IMR-90 (cell line): ENCODE measurements around the gene DMD. TPM values are rescaled to one million over a fixed set of nuclear protein-coding genes. Genes with fewer than 3 reads are reported as not detected.

ENCODE experiments used
- ATAC-seq: fragments of 200-7000 bp; cut with Tn5 transposase; 2 replicates; pipeline ENCODE4 v1.9.1; 2020; ENCODE audit warnings: low read depth, mild to moderate bottlenecking, moderate library complexity
- BruUV-seq: library from RNA; stranded (reverse); fragments of 400-500 nt; replicated peaks from 2 replicates; lab custom pipeline; 2021; lab: Mats Ljungman, UMichigan
- CTCF ChIA-PET: fragments of 300-600 bp; formaldehyde crosslinking; extraction: SDS; loops from one replicate; lab custom pipeline; 2021; ENCODE audit warnings: antibody characterized with exemption; lab: Yijun Ruan, JAX
- POLR2A ChIA-PET: fragments of 300-600 bp; sonication (Branson Sonifier 250); formaldehyde crosslinking; loops from one replicate; lab custom pipeline; 2022; ENCODE audit warnings: antibody characterized with exemption; ENCODE audit not compliant: unreplicated experiment; lab: Charles Lee
- DNase-seq: peaks from one replicate; pipeline ENCODE4 v3.0.0; 2013
- H2AFZ ChIP-seq: replicated peaks from 2 replicates; pipeline ENCODE3; 2013; ENCODE audit warnings: low read length, mild to moderate bottlenecking; ENCODE audit not compliant: poor library complexity
- H2AK5ac ChIP-seq: 2 replicates; pipeline ENCODE4 v1.6.1; 2013; ENCODE audit warnings: low read depth, low read length, inconsistent platforms
- H2AK9ac ChIP-seq: replicated peaks from 2 replicates; pipeline ENCODE3; 2013; ENCODE audit warnings: mild to moderate bottlenecking, low read depth, low read length, moderate library complexity; ENCODE audit not compliant: poor library complexity
- H2BK120ac ChIP-seq: 2 replicates; pipeline ENCODE4 v1.6.1; 2013; ENCODE audit warnings: low read depth, low read length, inconsistent platforms
- H2BK15ac ChIP-seq: 3 replicates; pipeline ENCODE4 v1.6.1; 2013; ENCODE audit warnings: low read depth, low read length, inconsistent platforms
- H2BK20ac ChIP-seq: 2 replicates; pipeline ENCODE4 v1.6.1; 2013; ENCODE audit warnings: low read depth, mild to moderate bottlenecking, inconsistent platforms, low read length, moderate library complexity
- H2BK5ac ChIP-seq: 2 replicates; pipeline ENCODE4 v1.6.1; 2013; ENCODE audit warnings: mild to moderate bottlenecking, low read depth, low read length, inconsistent platforms; ENCODE audit not compliant: poor library complexity, severe bottlenecking
- H3K14ac ChIP-seq: replicated peaks from 2 replicates; pipeline ENCODE4 v1.6.1; 2013; ENCODE audit warnings: low read depth, low read length, inconsistent platforms
- H3K18ac ChIP-seq: 2 replicates; pipeline ENCODE4 v1.6.1; 2013; ENCODE audit warnings: low read depth, low read length, control low read depth
- H3K23ac ChIP-seq: 2 replicates; pipeline ENCODE4 v1.6.1; 2013; ENCODE audit warnings: low read depth, low read length, inconsistent platforms
- H3K27ac ChIP-seq: 2 replicates; pipeline ENCODE4 v1.5.1; 2013; ENCODE audit warnings: mild to moderate bottlenecking, control low read depth, low read length; ENCODE audit not compliant: insufficient read depth
- H3K27me3 ChIP-seq: 2 replicates; pipeline ENCODE4 v1.6.1; 2013; ENCODE audit warnings: low read length; ENCODE audit not compliant: control insufficient read depth, insufficient read depth
- H3K36me3 ChIP-seq: 2 replicates; pipeline ENCODE4 v1.6.1; 2013; ENCODE audit warnings: low read length, mixed read lengths; ENCODE audit not compliant: control insufficient read depth, insufficient read depth
- H3K4ac ChIP-seq: 2 replicates; pipeline ENCODE4 v1.6.1; 2013; ENCODE audit warnings: low read depth, low read length, inconsistent platforms
- H3K4me1 ChIP-seq: 2 replicates; pipeline ENCODE4 v1.6.1; 2013; ENCODE audit warnings: low read length, mixed read lengths; ENCODE audit not compliant: control insufficient read depth, insufficient read depth
- H3K4me2 ChIP-seq: 2 replicates; pipeline ENCODE4 v1.6.1; 2013; ENCODE audit warnings: low read depth, mild to moderate bottlenecking, control low read depth, low read length, moderate library complexity
- H3K4me3 ChIP-seq: 2 replicates; pipeline ENCODE4 v1.5.1; 2013; ENCODE audit warnings: low read depth, mild to moderate bottlenecking, control low read depth, low read length, moderate library complexity; ENCODE audit not compliant: insufficient read depth
- H3K56ac ChIP-seq: 2 replicates; pipeline ENCODE4 v1.6.1; 2013; ENCODE audit warnings: low read length, inconsistent platforms; ENCODE audit not compliant: insufficient read depth; ENCODE audit errors: extremely low read depth
- H3K79me1 ChIP-seq, 2 experiments: 2 replicates each; pipeline ENCODE4 v1.6.1; 2013; ENCODE audit warnings: low read length in 2 of 2, inconsistent platforms in 1 of 2, low read depth in 1 of 2
- H3K9ac ChIP-seq: 2 replicates; pipeline ENCODE4 v1.6.1; 2013; ENCODE audit warnings: low read depth, low read length, control low read depth
- H3K9me1 ChIP-seq: 2 replicates; pipeline ENCODE4 v1.6.1; 2013; ENCODE audit warnings: low read length, inconsistent platforms; ENCODE audit not compliant: insufficient read depth
- H3K9me3 ChIP-seq: 2 replicates; pipeline ENCODE4 v1.6.1; 2013; ENCODE audit warnings: low read length; ENCODE audit not compliant: control insufficient read depth, insufficient read depth
- H4K20me1 ChIP-seq: 2 replicates; pipeline ENCODE4 v1.6.1; 2013; ENCODE audit warnings: low read length, inconsistent platforms; ENCODE audit not compliant: insufficient read depth
- H4K5ac ChIP-seq: 2 replicates; pipeline ENCODE4 v1.6.1; 2013; ENCODE audit warnings: mild to moderate bottlenecking, low read depth, low read length, control low read depth
- H4K8ac ChIP-seq, 2 experiments: 2 replicates each; pipeline ENCODE4 v1.6.1; 2013; ENCODE audit warnings: low read depth in 2 of 2, low read length in 2 of 2, control low read depth in 1 of 2, inconsistent platforms in 1 of 2
- H4K91ac ChIP-seq: 2 replicates; pipeline ENCODE4 v1.6.1; 2013; ENCODE audit warnings: low read depth, low read length, inconsistent platforms; ENCODE audit not compliant: insufficient read depth
- CEBPB ChIP-seq: IDR thresholded peaks from 2 replicates; pipeline ENCODE4 v1.6.1; 2012; ENCODE audit warnings: low read depth, low read length, improper control_type of control experiment
- CHD1 ChIP-seq: IDR thresholded peaks from 2 replicates; pipeline ENCODE4 v1.6.1; 2012; ENCODE audit warnings: low read depth, low read length, improper control_type of control experiment
- CTCF ChIP-seq: conservative IDR thresholded peaks from 2 replicates; pipeline ENCODE4 v1.5.1; 2012; ENCODE audit warnings: mild to moderate bottlenecking, low read depth, low read length, improper control_type of control experiment
- ELK1 ChIP-seq: fragments of 150-350 bp; IDR thresholded peaks from 2 replicates; pipeline ENCODE4 v1.6.1; 2016; ENCODE audit warnings: low read depth, mild to moderate bottlenecking, low read length, moderate library complexity, borderline replicate concordance
- FOS ChIP-seq: fragments of 150-350 bp; IDR thresholded peaks from 2 replicates; pipeline ENCODE4 v1.6.1; 2016; ENCODE audit warnings: low read depth, low read length
- MAFK ChIP-seq: IDR thresholded peaks from 2 replicates; pipeline ENCODE4 v1.6.1; 2012; ENCODE audit warnings: low read depth, low read length, improper control_type of control experiment
- MAZ ChIP-seq: IDR thresholded peaks from 2 replicates; pipeline ENCODE4 v1.6.1; 2012; ENCODE audit warnings: low read depth, mild to moderate bottlenecking, low read length, improper control_type of control experiment, moderate library complexity, borderline replicate concordance
- POLR2A ChIP-seq: IDR thresholded peaks from 2 replicates; pipeline ENCODE4 v1.6.1; 2012; ENCODE audit warnings: mild to moderate bottlenecking, low read depth, low read length
- RAD21 ChIP-seq: IDR thresholded peaks from 2 replicates; pipeline ENCODE4 v1.6.1; 2012; ENCODE audit warnings: low read length, improper control_type of control experiment
- RCOR1 ChIP-seq: IDR thresholded peaks from 2 replicates; pipeline ENCODE4 v1.6.1; 2012; ENCODE audit warnings: mild to moderate bottlenecking, low read length, improper control_type of control experiment; ENCODE audit not compliant: insufficient replicate concordance
- RFX5 ChIP-seq: IDR thresholded peaks from 2 replicates; pipeline ENCODE4 v1.8.0; 2012; ENCODE audit warnings: low read depth, mild to moderate bottlenecking, low read length, moderate library complexity
- USF2 ChIP-seq: fragments of 150-350 bp; IDR thresholded peaks from 2 replicates; pipeline ENCODE4 v1.6.1; 2017; ENCODE audit warnings: mild to moderate bottlenecking, antibody characterized with exemption, low read length, low read depth
- WGBS, 2 experiments: methylation state at CpG; one replicate each; pipeline versions ENCODE4 v1.1.5 to v1.1.7; 2013; ENCODE audit warnings: missing lambda C conversion rate in 2 of 2; ENCODE audit not compliant: insufficient read length in 1 of 2; ENCODE audit errors: extremely low coverage in 2 of 2; 5-methylcytosine and 5-hydroxymethylcytosine counted together
- dilution Hi-C: fragments of 300-500 bp; cut with HindIII; formaldehyde crosslinking; loops from one replicate; pipeline ENCODE4 v1.14.3; 2018; ENCODE audit warnings: low sequenced_read_pairs; ENCODE audit not compliant: unreplicated experiment
- in situ Hi-C: fragments of 300-500 bp; cut with MboI; formaldehyde crosslinking; loops from 3 replicates; pipeline ENCODE4 v1.14.3; 2019; ENCODE audit warnings: low sequenced_read_pairs, inconsistent platforms, mixed read lengths
- intact Hi-C: fragments of 100-400 bp; cut with micrococcal nuclease; formaldehyde crosslinking; loops from 2 replicates; pipeline ENCODE4 v1.10.0; 2022
- polyA plus RNA-seq, 3 experiments: library from polyadenylated mRNA; depleted of rRNA; stranded (reverse); fragments of >200 nt; gene quantifications; 2 replicates each; pipeline ENCODE4 v1.2.3, GENCODE V29; 2012; ENCODE audit warnings: low replicate concordance in 1 of 3
- total RNA-seq: library from RNA; depleted of rRNA; stranded (reverse); fragments of >200 nt; gene quantifications from 2 replicates; pipeline ENCODE4 v1.2.3, GENCODE V29; 2012

DMD gene
- total and polyA plus RNA-seq, 2 of the 4 experiments (the other 2 are of a cell fraction): 6.6 to 11.8 TPM

- dilution Hi-C loops: no loop called here
- POLR2A ChIA-PET: no interaction called here
- in situ Hi-C loops: no loop called here
Observed at GRCh38 chrX:31713120-31713519, 1498.2 kb downstream of the DMD start.

More at GRCh38 chrX:31713120-31713519, 1498.2 kb downstream of the DMD start:
- BruUV-seq: no TSS peak
- Histone ChIP-seq H3K4me1 (no peaks in the 10 kb centered on the region), H4K91ac (no peak overlapping the region), H2BK120ac (no peak overlapping the region), H3K4me2 (no peak overlapping the region), H2BK5ac (no peak overlapping the region), H2AK5ac (no peak overlapping the region), H4K8ac (no peak overlapping the region), H3K27ac (no peak overlapping the region), H2AFZ (no peak overlapping the region), H3K23ac (no peak overlapping the region), H2AK9ac (no peak overlapping the region), H3K9ac (no peak overlapping the region), H3K36me3 (no peaks in the 10 kb centered on the region), H3K14ac (no peak overlapping the region), H3K18ac (no peak overlapping the region), H3K79me1 (no peaks in the 10 kb centered on the region), H2BK15ac (no peak overlapping the region), H3K4me3 (no peak overlapping the region), H4K20me1 (no peaks in the 10 kb centered on the region), H3K27me3 (no peaks in the 10 kb centered on the region), H2BK20ac (no peak overlapping the region), H3K4ac (no peak overlapping the region), H4K5ac (no peak overlapping the region), H3K9me1 (no peaks in the 10 kb centered on the region), H3K9me3 (no peaks in the 10 kb centered on the region), H3K56ac (no peak overlapping the region)
- ATAC-seq (no peak), DNase-seq (no peak)
- TF ChIP-seq CTCF (no peak), CHD1 (no peak), RFX5 (no peak), MAFK (no peak), POLR2A (no peak), ELK1 (no peak), RCOR1 (no peak), FOS (no peak), RAD21 (no peak), CEBPB (no peak), USF2 (no peak), MAZ (no peak)
- WGBS, 2 experiments: no CpG with 5 or more reads among the region's 1 CpG
- CTCF ChIA-PET: no interaction called here
- intact Hi-C loops: no loop called here
